HCT116 (cell line): Measurements from ENCODE around the gene TNRC6A.

Source experiments
- EZH2 ChIP-seq: fragments of 200-600 bp; sonication (generic); IDR thresholded peaks from 2 replicates; pipeline ENCODE4 v1.6.1; 2017; ENCODE audit warnings: antibody characterized with exemption, mixed run types
- POLR2A ChIP-seq: IDR thresholded peaks from 2 replicates; pipeline ENCODE4 v1.7.0; 2011; ENCODE audit warnings: borderline replicate concordance; ENCODE audit not compliant: insufficient read depth, insufficient read length; ENCODE audit errors: extremely low read depth
- POLR2AphosphoS5 ChIP-seq: IDR thresholded peaks from 2 replicates; pipeline ENCODE4 v1.6.1; 2011; ENCODE audit warnings: mild to moderate bottlenecking, low read depth, low read length, moderate library complexity
- SP1 ChIP-seq: IDR thresholded peaks from 2 replicates; pipeline ENCODE4 v1.6.1; 2012; ENCODE audit warnings: low read depth
- YY1 ChIP-seq: IDR thresholded peaks from 2 replicates; pipeline ENCODE4 v1.6.1; 2011; ENCODE audit warnings: low read length, low read depth, moderate library complexity, mild to moderate bottlenecking; ENCODE audit not compliant: insufficient replicate concordance; ENCODE audit errors: extremely low read depth

DNA sequence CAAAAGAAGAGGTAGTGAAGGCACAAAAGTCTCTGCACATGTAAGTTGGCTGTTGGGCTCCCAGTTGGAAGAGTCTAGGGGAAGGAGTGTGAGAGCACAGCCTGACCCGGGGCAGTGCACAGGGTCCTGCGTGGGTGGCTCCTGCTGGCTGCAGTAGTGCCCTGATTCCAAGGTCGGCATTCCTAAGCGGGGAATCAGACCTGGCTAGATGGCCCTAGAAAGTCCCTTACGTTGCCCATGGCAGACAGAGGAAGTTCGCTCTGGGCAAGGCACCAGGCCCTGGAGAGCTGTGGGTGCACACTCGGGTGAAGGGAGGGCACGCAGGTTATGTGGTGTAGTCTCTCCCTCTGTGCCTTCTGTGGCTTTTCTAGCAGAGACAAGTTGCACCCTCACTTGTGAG is 93.5 kb downstream of the TNRC6A start:
- TF ChIP-seq EZH2 (no peak), SP1 (no peak), POLR2A (no peak), YY1 (no peak), POLR2AphosphoS5 (no peak)
